HG03432 (cell line): ENCODE measurements around the gene MICU2.
"Not testable (repeated sequence)": the region's sequence is repeated elsewhere in the genome, so short reads cannot be mapped to it uniquely, and the experiment has no call there.

ENCODE experiments used
- ATAC-seq: cut with Tn5 transposase; IDR thresholded peaks from one replicate; pipeline ENCODE4 v1.9.1; 2021; ENCODE audit warnings: mild to moderate bottlenecking, moderate library complexity; ENCODE audit not compliant: unreplicated experiment

MICU2 gene

GRCh38 chr13:21594715-21595545 is 9.0 kb downstream of the MICU2 start:
- peak; percentile 68 for ATAC-seq

GRCh38 chr13:21590665-21591456 is 13.1 kb downstream of the MICU2 start:
- not testable (repeated sequence) for ATAC-seq

DNA sequence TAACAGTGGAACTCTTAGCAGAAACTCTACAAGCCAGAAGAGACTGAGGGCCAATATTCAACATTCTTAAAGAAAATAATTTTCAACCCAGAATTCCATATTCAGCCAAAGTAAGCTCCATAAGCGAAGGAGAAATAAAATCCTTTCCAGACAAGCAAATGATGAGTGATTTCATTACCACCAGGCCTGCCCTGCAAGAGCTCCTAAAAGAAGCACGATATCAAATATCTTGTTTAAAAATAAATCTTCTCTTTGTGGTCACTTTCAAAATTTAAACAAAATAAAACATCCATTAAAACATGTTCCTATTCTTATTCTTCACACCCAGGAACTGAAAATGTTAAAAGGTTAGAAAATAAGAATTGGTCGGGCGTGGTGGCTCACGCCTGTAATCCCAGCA is 13.7 kb downstream of the MICU2 start:
- ATAC-seq = no peak

DNA sequence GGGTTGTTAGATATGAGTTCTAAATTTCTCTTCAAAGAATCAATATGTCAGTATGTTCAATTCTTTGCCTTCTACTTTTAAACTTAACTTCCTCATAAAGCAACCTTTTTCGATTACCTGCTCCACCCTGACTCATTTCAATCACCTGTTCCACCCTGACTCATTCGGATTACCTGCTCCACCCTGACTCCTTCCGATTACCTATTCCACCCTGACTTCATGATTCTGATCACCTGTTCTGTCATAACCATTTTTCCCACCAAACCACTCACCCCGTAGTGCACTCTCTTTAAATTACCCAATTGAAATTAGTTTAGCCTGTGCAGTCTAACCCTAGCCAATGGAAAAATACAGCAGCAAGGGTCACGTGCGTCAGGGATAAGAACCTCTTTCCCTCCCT is 14.5 kb downstream of the MICU2 start:
- ATAC-seq = not testable (repeated sequence)

DNA sequence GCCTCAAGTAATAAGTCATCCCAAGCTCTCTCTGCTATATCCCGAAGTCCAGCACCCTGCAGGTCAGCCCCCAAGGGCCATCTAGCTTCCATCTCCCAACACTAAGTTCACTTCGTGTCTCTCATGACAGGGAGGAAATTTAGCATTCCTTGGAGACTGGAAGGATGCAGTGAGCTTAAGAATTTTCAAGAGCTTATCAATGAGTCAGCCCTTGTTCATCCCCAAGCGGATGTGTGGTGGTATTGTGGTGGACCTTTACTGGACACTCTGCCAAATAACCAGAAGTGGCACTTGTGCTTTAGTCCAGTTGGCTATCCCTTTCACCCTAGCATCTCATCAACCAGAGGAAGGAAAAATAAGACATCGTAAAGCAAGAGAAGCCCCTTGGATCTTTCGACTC is 15.6 kb downstream of the MICU2 start:
- ATAC-seq = not testable (repeated sequence)

DNA sequence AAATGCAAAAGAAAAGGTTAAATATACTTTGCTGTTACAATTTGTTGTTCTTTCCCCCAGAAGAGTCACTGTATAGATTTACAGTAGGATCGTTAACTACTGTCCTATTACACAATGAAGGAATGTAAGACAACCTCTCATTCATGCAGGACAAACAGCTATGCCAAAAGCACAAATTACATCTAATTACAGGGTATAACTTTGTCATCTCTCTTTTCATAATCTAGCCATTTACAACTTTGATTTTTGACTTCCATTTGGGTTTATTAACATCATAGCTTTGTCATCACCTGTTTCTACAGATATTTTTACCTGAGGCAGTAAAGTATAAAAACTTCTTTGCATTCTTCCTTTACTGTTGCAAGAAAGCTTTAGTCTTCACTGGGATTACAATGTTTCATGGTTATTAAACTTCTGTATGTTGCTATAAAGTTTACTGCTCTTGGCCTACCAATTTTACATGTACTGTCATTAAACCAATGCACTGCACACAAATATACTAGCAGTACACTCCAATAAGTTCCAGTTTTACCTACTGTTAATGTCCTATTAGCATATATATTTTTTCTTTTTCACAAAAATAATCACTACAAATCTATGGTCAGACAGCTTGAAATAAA is 18.9 kb downstream of the MICU2 start:
- ATAC-seq = no peak

- ATAC-seq = no peak
Measured at GRCh38 chr13:21583478-21583877, 20.5 kb downstream of the MICU2 start.

DNA sequence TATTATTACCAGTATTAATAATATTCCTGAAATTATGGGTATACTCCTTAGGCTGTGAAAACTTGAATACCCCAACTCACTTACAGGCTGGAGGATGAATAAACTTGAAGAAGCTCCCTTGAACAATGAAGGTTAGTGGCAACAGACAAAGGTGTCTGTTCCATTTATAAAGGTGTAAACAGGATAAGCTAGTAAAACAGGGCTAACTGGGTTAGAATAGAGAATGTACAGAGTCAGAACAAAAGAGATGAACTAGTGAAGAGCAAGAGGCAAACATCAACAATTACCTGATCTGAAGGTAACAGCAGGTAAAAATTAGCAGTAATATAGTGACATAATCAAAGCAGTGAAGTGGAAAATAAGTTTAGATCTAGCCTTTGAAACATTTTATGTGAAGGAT is 23.2 kb downstream of the MICU2 start:
- no peak for ATAC-seq

DNA sequence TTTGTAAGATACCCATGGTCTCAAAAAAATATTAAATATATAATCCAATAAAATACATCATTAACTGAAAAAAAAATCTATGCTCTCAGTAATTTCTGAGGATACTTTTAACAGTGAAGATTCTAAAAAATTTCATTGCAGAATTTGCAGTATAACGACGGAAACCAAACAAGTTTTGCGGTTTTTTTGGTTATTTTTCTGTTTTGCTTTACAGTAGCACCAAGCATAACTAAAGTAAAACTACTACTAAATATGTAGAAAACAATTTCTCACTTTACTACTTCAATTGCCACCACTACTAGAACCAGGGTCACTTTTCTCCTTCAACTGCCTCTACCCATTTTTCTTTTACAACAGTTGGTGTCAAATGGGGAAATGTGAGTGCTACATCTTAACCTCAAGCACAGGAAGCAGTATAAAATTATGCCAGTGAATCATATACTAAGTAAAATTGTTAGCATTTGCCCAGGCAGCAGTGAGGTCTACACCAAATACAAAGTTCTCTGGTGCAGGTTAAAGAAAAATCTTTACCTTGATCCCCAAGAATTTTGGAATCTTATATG is 24.1 kb downstream of the MICU2 start:
- peak; percentile 84 for ATAC-seq

GRCh38 chr13:21578748-21579147 is 25.2 kb downstream of the MICU2 start:
- no peak for ATAC-seq

- no peak for ATAC-seq
Measured at GRCh38 chr13:21576426-21576825, 27.5 kb downstream of the MICU2 start.

- ATAC-seq = no peak
Measured at GRCh38 chr13:21573920-21574712, 29.9 kb downstream of the MICU2 start.

GRCh38 chr13:21569686-21570085 is 34.3 kb downstream of the MICU2 start:
- no peak for ATAC-seq

- no peak for ATAC-seq
Measured at GRCh38 chr13:21568854-21569253, 35.1 kb downstream of the MICU2 start.

GRCh38 chr13:21567714-21568113 is 36.3 kb downstream of the MICU2 start:
- ATAC-seq = peak; percentile 55

DNA sequence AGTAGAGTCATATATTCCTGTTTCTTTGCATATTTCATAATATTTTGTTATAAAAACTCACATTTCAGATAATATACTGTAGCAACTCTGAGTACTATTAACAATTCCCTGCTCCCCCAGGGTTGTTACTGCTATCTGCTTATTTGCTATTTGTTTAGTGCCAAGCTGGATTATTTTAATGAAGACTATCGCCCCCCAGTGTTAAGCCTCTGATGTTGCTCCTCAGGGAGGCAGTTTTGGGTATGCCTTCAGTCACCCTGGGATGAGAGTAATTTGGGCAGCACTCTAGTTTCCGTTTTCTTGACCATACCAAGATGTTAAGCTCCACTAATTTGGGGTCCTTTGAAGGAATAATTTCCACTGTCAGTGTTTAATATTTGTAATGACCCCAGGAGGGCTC is 46.0 kb downstream of the MICU2 start:
- ATAC-seq = no peak

- ATAC-seq = no peak
Measured at GRCh38 chr13:21556051-21556450, 47.9 kb downstream of the MICU2 start.

DNA sequence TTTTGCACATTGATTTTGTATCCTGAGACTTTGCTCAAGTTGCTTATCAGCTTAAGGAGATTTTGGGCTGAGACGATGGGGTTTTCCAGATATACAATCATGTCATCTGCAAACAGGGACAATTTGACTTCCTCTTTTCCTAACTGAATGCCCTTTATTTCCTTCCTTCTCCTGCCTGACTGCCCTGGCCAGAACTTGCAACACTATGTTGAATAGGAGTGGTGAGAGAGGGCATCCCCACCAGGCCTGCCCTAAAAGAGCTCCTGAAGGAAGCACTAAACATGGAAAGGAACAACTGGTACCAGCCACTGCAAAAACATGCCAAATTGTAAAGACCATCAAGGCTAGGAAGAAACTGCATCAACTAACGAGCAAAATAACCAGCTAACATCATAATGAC is 50.7 kb downstream of the MICU2 start:
- ATAC-seq = not testable (repeated sequence)

- no peak for ATAC-seq
Measured at GRCh38 chr13:21550918-21551317, 53.1 kb downstream of the MICU2 start.

DNA sequence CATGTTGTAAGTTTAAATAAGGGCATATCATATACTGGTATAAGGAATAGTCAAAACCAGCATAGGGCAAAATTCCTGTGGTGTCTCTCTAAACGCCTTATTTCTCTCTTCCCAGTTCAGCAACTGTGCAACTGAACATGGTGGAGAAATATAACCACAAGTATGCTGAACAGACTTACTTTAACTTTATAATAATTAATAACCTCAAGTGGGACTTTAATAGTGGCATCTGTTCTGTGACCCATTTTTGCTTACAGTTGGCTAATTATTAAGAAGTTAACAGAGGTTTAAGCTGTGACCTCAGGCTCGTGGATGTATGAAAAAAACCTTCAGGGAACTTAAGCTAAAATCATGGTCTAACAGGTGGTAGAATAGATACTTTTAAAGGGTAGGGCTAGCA is 54.3 kb downstream of the MICU2 start:
- ATAC-seq = no peak

DNA sequence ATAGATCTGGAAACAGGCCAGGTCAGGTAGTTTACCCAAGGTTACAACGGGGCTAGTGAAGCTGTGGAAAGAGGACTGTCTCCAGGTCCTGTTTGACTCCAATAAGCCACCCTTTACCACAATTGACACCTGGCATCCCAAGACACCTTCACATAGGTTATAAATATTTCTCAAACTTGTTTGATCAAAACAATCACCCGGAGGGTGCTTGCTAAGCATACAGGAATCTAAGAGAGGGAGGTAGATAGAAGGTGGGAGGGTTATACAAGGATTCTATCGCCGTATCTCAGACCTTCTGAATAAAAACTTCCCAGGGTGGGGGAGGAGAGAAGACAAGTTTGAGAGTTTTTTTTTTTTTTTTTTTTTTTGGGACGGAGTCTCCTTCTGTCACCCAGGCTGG is 55.4 kb downstream of the MICU2 start:
- ATAC-seq = no peak
